ENCODE measurements around the gene C11orf68. TPM values are rescaled to one million over a fixed set of nuclear protein-coding genes. Genes with fewer than 3 reads are reported as not detected.
A peak's percentile ranks its signal among the peaks of the same experiment; 100 is the strongest.

Gene C11orf68
- total and polyA plus RNA-seq, 9 of the 15 experiments (the other 6 are each of a cell fraction or from before 2014, with no cell fraction given): 3.6 to 35.9 (median 12.8) TPM

GRCh38 chr11:65888163-65888814 is 30.6 kb downstream of the C11orf68 start, which contains the start of gene FIBP:
Gene FIBP, minus strand, starts transcription at chr11:65888471. Its CDS starts 53 bp downstream, at chr11:65888418.
- Histone ChIP-seq H3K4me3 (peak within 1 kb of the TSS; percentile 69), H3K9me1 (ENCODE audit: control insufficient read depth, insufficient read depth, low read length) (no peaks in the 10 kb centered on the region), H2AFZ (ENCODE audit: low read depth, low read length) (peak within 1 kb of the TSS; percentile 85), H3K36me3 (ENCODE audit: control insufficient read depth, insufficient read depth, low read length) (peaks cover 53% of the 10 kb centered on the region), H3K4me1 (replicated peaks in 1 of 2; ENCODE audit: control insufficient read depth in 2 of 2, insufficient read depth in 2 of 2, low read length in 2 of 2) (peaks cover 28 to 62% of the 10 kb centered on the region in 2 experiments), H3K27me3 (ENCODE audit: control insufficient read depth in 2 of 2, insufficient read depth in 2 of 2, low read length in 2 of 2) (no peaks in the 10 kb centered on the region), H3K79me2 (ENCODE audit: control insufficient read depth, insufficient read depth, low read length) (peaks cover 45% of the 10 kb centered on the region), H3K9me3 (replicated peaks; ENCODE audit: control insufficient read depth, insufficient read depth, low read depth, low read length) (no peaks in the 10 kb centered on the region), H3K4me2 (ENCODE audit: insufficient read depth, low read length) (peak within 1 kb of the TSS; percentile 91), H3K9ac (ENCODE audit: insufficient read depth in 1 of 2, low read depth in 2 of 2, low read length in 2 of 2) (peak within 1 kb of the TSS; percentile 86 to 96), H4K20me1 (replicated peaks; ENCODE audit: control insufficient read depth, insufficient read depth, low read length) (peaks cover 11% of the 10 kb centered on the region; the same call in 1 of the 2 replicates), H3K27ac (ENCODE audit: extremely low read depth, low read depth, low read length) (peak within 1 kb of the TSS; percentile 85)
- ChIA-PET CTCF (ENCODE audit: low intra/inter-chr PET ratio) (interaction anchor here (0.5 to 3.3 kb wide), 11 partner anchors 10 to 334 kb away, joined by 3 to 40 read pairs (median 3); partner anchors contain the start of genes C11orf68, DRAP1, KAT5 and MUS81), POLR2A (interaction anchor here (0.6 to 14.4 kb wide), 22 partner anchors 8 to 312 kb away, joined by 3 to 147 read pairs (median 4); partner anchors contain the start of genes CFL1, CTSW, FOSL1 and MUS81)
- ATAC-seq: peak; percentile 67
- intact Hi-C loops (cut with micrococcal nuclease) (loop anchor here (1.0 to 5.0 kb wide), 5 partner anchors 25 to 176 kb away; partner anchors contain the start of genes AP5B1, KAT5, MUS81 and SART1), in situ Hi-C loops (cut with MboI) (no loop called here)
- no TSS peak for BruUV-seq (replicated peaks)
- under 1% methylated on average over 31 of the region's 57 CpGs for WGBS (ENCODE audit: insufficient coverage, low coverage, missing lambda C conversion rate)
- FAIRE-seq: peak; percentile 88
- peak; percentile 94 to 99 (median 96) for DNase-seq (ENCODE audit: extremely low read depth in 1 of 4, low spot score in 3 of 4)
- TF ChIP-seq BRD4 (IDR thresholded peaks at IDR 0.05) (no peak), HBP1 (CRISPR knock-in tag; IDR thresholded peaks at IDR 0.05) (no peak), SIX5 (IDR thresholded peaks at IDR 0.05; ENCODE audit: borderline replicate concordance in 1 of 2, insufficient read depth in 1 of 2, low read depth in 1 of 2, low read length in 2 of 2) (no peak; a peak in 1 of 4 replicates), MTA3 (IDR thresholded peaks at IDR 0.05; ENCODE audit: borderline replicate concordance) (peak; percentile 76; the same call in 1 of the 2 replicates), PHF21A (IDR thresholded peaks at IDR 0.05; ENCODE audit: borderline replicate concordance, low read depth) (peak; percentile 58; the same call in 1 of the 2 replicates), ZFP30 (CRISPR knock-in tag; IDR thresholded peaks at IDR 0.05; ENCODE audit: borderline replicate concordance) (no peak), ZNF707 (CRISPR knock-in tag; conservative IDR thresholded peaks at IDR 0.05) (no peak), E2F5 (CRISPR knock-in tag; IDR thresholded peaks at IDR 0.05) (no peak), ATF3 (IDR thresholded peaks at IDR 0.05) (no peak), ATF3 (CRISPR knock-in tag; conservative IDR thresholded peaks at IDR 0.05) (0 out of 2 replicates have a peak, but pooled peaks have one; percentile 65), CBX2 (IDR thresholded peaks at IDR 0.05; ENCODE audit: insufficient read depth, low read length, poor library complexity, severe bottlenecking) (no peak), ZNF347 (CRISPR knock-in tag; IDR thresholded peaks at IDR 0.05; ENCODE audit: low read depth) (no peak), KAT8 (IDR thresholded peaks at IDR 0.05; ENCODE audit: low read depth) (no peak), MXD1 (CRISPR knock-in tag; IDR thresholded peaks at IDR 0.05; ENCODE audit: borderline replicate concordance, poor library complexity, severe bottlenecking) (no peak), STAG1 (CRISPR knock-in tag; IDR thresholded peaks at IDR 0.05; ENCODE audit: borderline replicate concordance) (peak; percentile 27; the same call in 1 of the 2 replicates), ZNF445 (CRISPR knock-in tag; IDR thresholded peaks at IDR 0.05; ENCODE audit: low read depth) (no peak), BCOR (IDR thresholded peaks at IDR 0.05) (0 out of 2 replicates have a peak, but pooled peaks have one; percentile 13)
